ENCODE measurements around the gene TMEM100.

Gene TMEM100

GRCh38 chr17:55722742-55723487, at the start of gene TMEM100:
TSS of gene TMEM100 (minus strand) at chr17:55722864. CDS start at chr17:55721070, 1,794 bp downstream.
- DNase-seq (ENCODE audit: low spot score) = no peak

GRCh38 chr17:55772086-55772485, 49.4 kb upstream of the TMEM100 start:
- DNase-seq (ENCODE audit: low spot score) = no peak

- no peak for DNase-seq (ENCODE audit: low spot score)
These were observed 47.7 kb upstream of the TMEM100 start for GRCh38 chr17:55770196-55770870.

GRCh38 chr17:55769625-55770000, 46.9 kb upstream of the TMEM100 start:
- DNase-seq (ENCODE audit: low spot score) = no peak

GRCh38 chr17:55768936-55769624, 46.4 kb upstream of the TMEM100 start:
- DNase-seq (ENCODE audit: low spot score) = no peak

- no peak for DNase-seq (ENCODE audit: low spot score)
These were observed 42.8 kb upstream of the TMEM100 start for GRCh38 chr17:55765472-55765871.

GRCh38 chr17:55764610-55765009, 41.9 kb upstream of the TMEM100 start:
- DNase-seq (ENCODE audit: low spot score) = no peak

GRCh38 chr17:55763856-55764255, 41.2 kb upstream of the TMEM100 start:
- no peak for DNase-seq (ENCODE audit: low spot score)

GRCh38 chr17:55762086-55762858, 39.6 kb upstream of the TMEM100 start:
- no peak for DNase-seq (ENCODE audit: low spot score)

GRCh38 chr17:55760643-55761355, 38.1 kb upstream of the TMEM100 start:
- no peak for DNase-seq (ENCODE audit: low spot score)

GRCh38 chr17:55758171-55758570, 35.5 kb upstream of the TMEM100 start:
- DNase-seq (ENCODE audit: low spot score) = no peak

GRCh38 chr17:55757659-55758058, 35.0 kb upstream of the TMEM100 start:
- DNase-seq (ENCODE audit: low spot score) = no peak

- no peak for DNase-seq (ENCODE audit: low spot score)
These were observed 34.0 kb upstream of the TMEM100 start for GRCh38 chr17:55756689-55757088.

GRCh38 chr17:55751720-55752250, 29.1 kb upstream of the TMEM100 start:
- no peak for DNase-seq (ENCODE audit: low spot score)

GRCh38 chr17:55750750-55751657, 28.3 kb upstream of the TMEM100 start, which contains the start of gene PCTP:
TSS of gene PCTP (plus strand) at chr17:55751051. CDS start at chr17:55751104, 53 bp downstream.
- peak; percentile 97 for DNase-seq (ENCODE audit: low spot score)

- DNase-seq (ENCODE audit: low spot score) = no peak
These were observed 27.3 kb upstream of the TMEM100 start for GRCh38 chr17:55749985-55750384.

GRCh38 chr17:55748841-55749240, 26.2 kb upstream of the TMEM100 start:
- DNase-seq (ENCODE audit: low spot score) = no peak

GRCh38 chr17:55747209-55747608, 24.5 kb upstream of the TMEM100 start:
- DNase-seq (ENCODE audit: low spot score) = no peak

- no peak for DNase-seq (ENCODE audit: low spot score)
These were observed 23.8 kb upstream of the TMEM100 start for GRCh38 chr17:55746466-55746865.

- no peak for DNase-seq (ENCODE audit: low spot score)
These were observed 22.6 kb upstream of the TMEM100 start for GRCh38 chr17:55745258-55745657.
